Brain microvascular endothelial cell (primary cell): Measurements from ENCODE around the gene LAMA5.

Experiments used
- DNase-seq: peaks from one replicate; pipeline ENCODE4 v3.0.0-alpha.2; 2020
- H3K27ac ChIP-seq: fragments of 250-450 bp; sonication (Bioruptor Pico); 2 replicates; pipeline ENCODE4 v1.5.1; 2020; ENCODE audit warnings: mild to moderate bottlenecking, moderate library complexity
- H3K27me3 ChIP-seq: fragments of 250-450 bp; sonication (Bioruptor Pico); replicated peaks from 2 replicates; pipeline ENCODE4 v1.5.1; 2020; ENCODE audit warnings: mild to moderate bottlenecking
- H3K36me3 ChIP-seq: fragments of 250-450 bp; sonication (Bioruptor Pico); replicated peaks from 2 replicates; pipeline ENCODE4 v1.5.1; 2020; ENCODE audit warnings: mild to moderate bottlenecking
- H3K4me3 ChIP-seq: 2 replicates; pipeline ENCODE4 v1.5.1; 2011; ENCODE audit warnings: low read depth, mild to moderate bottlenecking, control low read depth, low read length, moderate library complexity
- in situ Hi-C: cut with HindIII; loops from 2 replicates; pipeline ENCODE4 v1.10.0; 2017; ENCODE audit warnings: low sequenced_read_pairs, low pct_ligation_motif_present
- TF ChIP-seq, protein P1 (sequence below): IDR thresholded peaks from 2 replicates; pipeline ENCODE4 v1.5.1; 2011; ENCODE audit warnings: low read depth, mild to moderate bottlenecking, moderate library complexity, low read length, control low read depth, inconsistent platforms; ENCODE audit errors: missing control alignments

The LAMA5 gene

DNA sequence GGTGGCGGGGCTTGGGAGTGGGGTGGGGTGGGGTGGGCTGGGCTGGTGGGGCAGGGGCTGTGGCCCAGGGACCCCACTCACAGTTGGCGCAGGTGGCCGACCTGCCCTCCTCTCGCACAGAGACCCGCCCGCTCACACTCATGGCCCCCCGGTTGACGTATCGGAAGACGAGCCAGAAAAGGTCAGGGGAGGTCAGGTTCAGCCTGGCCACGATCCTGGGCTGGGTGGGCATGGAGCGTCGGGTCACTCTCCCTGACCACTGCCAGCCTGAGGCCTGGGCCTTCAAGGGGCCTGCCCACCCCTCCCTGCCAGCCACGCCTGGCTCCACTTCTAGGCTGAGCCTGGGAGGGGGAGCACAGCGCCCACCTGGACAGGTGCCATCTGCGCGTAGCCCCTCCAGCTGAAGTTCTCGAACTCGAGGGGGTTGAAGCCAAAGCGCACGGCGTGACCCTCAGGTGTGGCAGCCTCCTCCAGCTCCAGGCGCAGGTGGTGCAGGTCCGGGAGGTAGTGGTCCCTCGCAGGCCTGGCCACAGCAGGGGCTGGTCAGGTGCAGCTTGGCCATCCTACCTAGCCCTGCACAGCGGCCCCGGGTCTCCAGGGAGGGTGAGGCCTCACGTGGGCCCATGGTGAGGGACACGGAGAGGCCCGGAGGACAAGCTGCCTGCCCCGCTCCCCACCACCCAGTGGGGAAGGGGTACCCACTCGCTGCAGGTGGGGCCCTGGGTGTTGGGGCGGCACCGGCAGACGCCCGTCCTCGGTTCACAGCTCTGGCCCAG is 33.1 kb downstream of the LAMA5 start:
- DNase-seq = no peak
- TF ChIP-seq, protein P1, sequence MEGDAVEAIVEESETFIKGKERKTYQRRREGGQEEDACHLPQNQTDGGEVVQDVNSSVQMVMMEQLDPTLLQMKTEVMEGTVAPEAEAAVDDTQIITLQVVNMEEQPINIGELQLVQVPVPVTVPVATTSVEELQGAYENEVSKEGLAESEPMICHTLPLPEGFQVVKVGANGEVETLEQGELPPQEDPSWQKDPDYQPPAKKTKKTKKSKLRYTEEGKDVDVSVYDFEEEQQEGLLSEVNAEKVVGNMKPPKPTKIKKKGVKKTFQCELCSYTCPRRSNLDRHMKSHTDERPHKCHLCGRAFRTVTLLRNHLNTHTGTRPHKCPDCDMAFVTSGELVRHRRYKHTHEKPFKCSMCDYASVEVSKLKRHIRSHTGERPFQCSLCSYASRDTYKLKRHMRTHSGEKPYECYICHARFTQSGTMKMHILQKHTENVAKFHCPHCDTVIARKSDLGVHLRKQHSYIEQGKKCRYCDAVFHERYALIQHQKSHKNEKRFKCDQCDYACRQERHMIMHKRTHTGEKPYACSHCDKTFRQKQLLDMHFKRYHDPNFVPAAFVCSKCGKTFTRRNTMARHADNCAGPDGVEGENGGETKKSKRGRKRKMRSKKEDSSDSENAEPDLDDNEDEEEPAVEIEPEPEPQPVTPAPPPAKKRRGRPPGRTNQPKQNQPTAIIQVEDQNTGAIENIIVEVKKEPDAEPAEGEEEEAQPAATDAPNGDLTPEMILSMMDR = no peak
- no peak overlapping the region for H3K4me3 ChIP-seq
- H3K27me3 ChIP-seq = no peaks in the 10 kb centered on the region
- no peak overlapping the region for H3K27ac ChIP-seq
- H3K36me3 ChIP-seq = peaks cover 59% of the 10 kb centered on the region
- in situ Hi-C loops = no loop called here

DNA sequence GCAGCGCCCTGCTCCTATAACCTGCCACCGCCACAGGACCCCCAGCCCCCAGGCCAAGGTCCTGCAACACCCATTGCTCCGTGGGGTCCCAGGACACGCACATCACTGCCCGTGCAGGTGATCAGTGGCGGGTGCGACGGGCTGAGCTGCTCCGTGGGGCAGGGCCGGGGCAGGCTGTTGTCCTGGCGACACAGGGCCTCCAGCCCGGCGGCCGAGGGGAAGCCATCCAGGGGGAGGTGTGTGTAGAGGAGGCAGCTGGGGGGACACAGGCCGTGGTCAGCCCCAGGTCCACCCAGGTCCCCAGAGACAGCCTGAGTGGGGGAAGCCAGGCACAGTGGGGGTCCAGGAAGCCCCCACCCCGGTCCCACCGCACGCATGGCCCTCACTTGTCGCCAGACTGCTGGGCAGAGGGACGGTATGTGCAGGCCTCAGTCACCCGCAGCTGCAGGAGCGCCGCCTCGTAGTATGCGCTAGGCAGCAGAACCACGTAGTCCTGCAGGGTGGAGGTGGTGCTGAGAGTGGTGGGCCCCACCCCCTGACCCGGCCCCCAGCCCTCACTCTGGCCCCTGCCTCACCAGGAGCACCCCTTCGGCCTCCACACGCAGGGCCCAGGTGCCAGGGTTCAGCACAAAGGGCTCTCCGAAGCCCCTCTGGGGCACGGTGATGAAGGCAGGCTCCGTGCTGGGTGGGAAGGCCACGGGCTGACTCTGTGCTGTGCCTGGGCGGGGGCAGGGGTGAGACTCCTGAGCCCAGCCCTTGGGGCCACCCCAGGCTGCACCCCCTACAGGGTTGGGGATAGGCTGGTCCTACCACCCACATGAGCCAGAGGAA is 33.9 kb downstream of the LAMA5 start:
- Histone ChIP-seq H3K4me3 (no peak overlapping the region), H3K36me3 (peaks cover 66% of the 10 kb centered on the region), H3K27ac (no peak overlapping the region), H3K27me3 (no peaks in the 10 kb centered on the region)
- TF ChIP-seq, protein P1 = no peak
- in situ Hi-C loops = no loop called here
- no peak for DNase-seq

GRCh38 chr20:62332421-62332820 is 34.7 kb downstream of the LAMA5 start:
- no peak for DNase-seq
- no peaks in the 10 kb centered on the region for H3K27me3 ChIP-seq
- H3K4me3 ChIP-seq = no peak overlapping the region
- H3K36me3 ChIP-seq = peaks cover 66% of the 10 kb centered on the region
- in situ Hi-C loops = no loop called here
- no peak overlapping the region for H3K27ac ChIP-seq
- TF ChIP-seq, protein P1 = no peak

DNA sequence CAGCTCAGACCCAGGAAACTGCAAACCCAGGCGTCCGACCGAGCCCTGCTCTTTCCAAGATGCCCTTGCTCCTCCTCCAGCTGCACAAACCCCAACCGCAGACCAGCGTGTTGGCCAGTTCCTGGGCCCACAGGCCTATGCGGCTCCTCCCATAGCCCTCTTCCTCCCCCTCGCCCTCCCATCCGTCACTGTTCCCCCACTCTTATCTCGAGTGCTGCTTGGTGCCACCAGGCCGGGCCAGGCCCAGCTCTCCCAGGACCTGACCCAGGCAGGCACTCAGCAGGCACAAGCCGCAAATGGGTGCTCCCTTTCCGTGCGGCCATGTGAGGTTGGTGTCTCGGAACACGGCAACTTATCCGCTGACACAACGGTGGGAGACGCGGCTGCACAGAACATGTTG is 35.8 kb downstream of the LAMA5 start:
- Histone ChIP-seq H3K27ac (no peak overlapping the region), H3K36me3 (peaks cover 72% of the 10 kb centered on the region), H3K4me3 (no peak overlapping the region), H3K27me3 (no peaks in the 10 kb centered on the region)
- TF ChIP-seq, protein P1 = no peak
- no peak for DNase-seq
- in situ Hi-C loops = no loop called here

GRCh38 chr20:62330576-62331317 is 36.4 kb downstream of the LAMA5 start:
- peaks cover 74% of the 10 kb centered on the region for H3K36me3 ChIP-seq

More at GRCh38 chr20:62330576-62331317, 36.4 kb downstream of the LAMA5 start:
- in situ Hi-C loops = no loop called here
- TF ChIP-seq, protein P1 = no peak
- H3K27me3 ChIP-seq = no peaks in the 10 kb centered on the region
- no peak overlapping the region for H3K4me3 ChIP-seq
- no peak overlapping the region for H3K27ac ChIP-seq
- no peak for DNase-seq
